HG02610 (cell line): ENCODE data around the gene NAALAD2.
"Not testable (repeated sequence)": the region's sequence is repeated elsewhere in the genome, so short reads cannot be mapped to it uniquely, and the experiment has no call there.

Experiments
- ATAC-seq: cut with Tn5 transposase; IDR thresholded peaks from one replicate; pipeline ENCODE4 v1.9.1; 2021; ENCODE audit warnings: mild to moderate bottlenecking, moderate library complexity; ENCODE audit not compliant: unreplicated experiment

The NAALAD2 gene

GRCh38 chr11:90134478-90135003 lies at the start of gene NAALAD2:
Gene NAALAD2 (plus strand): TSS chr11:90134663. CDS start chr11:90134759, 96 bp downstream.
- ATAC-seq: peak; percentile 81

GRCh38 chr11:90085650-90086049 lies 48.8 kb upstream of the NAALAD2 start, which contains the start of gene UBTFL1:
Gene UBTFL1 (plus strand): TSS chr11:90085950. CDS start chr11:90085950, 0 bp downstream.
- ATAC-seq: not testable (repeated sequence)

GRCh38 chr11:90088731-90089130 lies 45.7 kb upstream of the NAALAD2 start:
- ATAC-seq: not testable (repeated sequence)

GRCh38 chr11:90095230-90095924 lies 39.1 kb upstream of the NAALAD2 start:
- not testable (repeated sequence) for ATAC-seq

- ATAC-seq: not testable (repeated sequence)
Measured at GRCh38 chr11:90098261-90098660, 36.2 kb upstream of the NAALAD2 start.

GRCh38 chr11:90100431-90100830 lies 34.0 kb upstream of the NAALAD2 start:
- no peak for ATAC-seq

GRCh38 chr11:90113541-90113940 lies 20.9 kb upstream of the NAALAD2 start:
- no peak for ATAC-seq

- no peak for ATAC-seq
Measured at GRCh38 chr11:90120191-90120590, 14.3 kb upstream of the NAALAD2 start.

- no peak for ATAC-seq
Measured at GRCh38 chr11:90124371-90124770, 10.1 kb upstream of the NAALAD2 start.

GRCh38 chr11:90124946-90125345 lies 9.5 kb upstream of the NAALAD2 start:
- ATAC-seq: no peak

GRCh38 chr11:90133560-90134477 lies 644 bp upstream of the NAALAD2 start:
- no peak for ATAC-seq

GRCh38 chr11:90135016-90135415 lies 553 bp downstream of the NAALAD2 start:
- ATAC-seq: peak; percentile 7

GRCh38 chr11:90148900-90149299 lies 14.4 kb downstream of the NAALAD2 start:
- no peak for ATAC-seq

- ATAC-seq: not testable (repeated sequence)
Measured at GRCh38 chr11:90166982-90167573, 32.6 kb downstream of the NAALAD2 start.

- not testable (repeated sequence) for ATAC-seq
Measured at GRCh38 chr11:90167704-90168103, 33.2 kb downstream of the NAALAD2 start.

GRCh38 chr11:90168571-90168970 lies 34.1 kb downstream of the NAALAD2 start:
- no peak for ATAC-seq

- no peak for ATAC-seq
Measured at GRCh38 chr11:90171359-90171758, 36.9 kb downstream of the NAALAD2 start.

- ATAC-seq: no peak
Measured at GRCh38 chr11:90176069-90176468, 41.6 kb downstream of the NAALAD2 start.

GRCh38 chr11:90178751-90179150 lies 44.3 kb downstream of the NAALAD2 start:
- no peak for ATAC-seq

GRCh38 chr11:90179923-90180322 lies 45.5 kb downstream of the NAALAD2 start:
- no peak for ATAC-seq

- ATAC-seq: no peak
Measured at GRCh38 chr11:90187839-90188238, 53.4 kb downstream of the NAALAD2 start.
